GM19468 (cell line): ENCODE measurements around the gene DPYSL4.

Experiments used
- ATAC-seq: cut with Tn5 transposase; IDR thresholded peaks from one replicate; pipeline ENCODE4 v1.9.1; 2021; ENCODE audit warnings: mild to moderate bottlenecking, moderate library complexity, moderate number of reproducible peaks; ENCODE audit not compliant: unreplicated experiment; ENCODE audit errors: extremely low read depth

The DPYSL4 gene

GRCh38 chr10:132186488-132187429 lies at the start of gene DPYSL4:
TSS of gene DPYSL4 (plus strand) at chr10:132186948. CDS start at chr10:132187064, 116 bp downstream.
- ATAC-seq, result no peak

DNA sequence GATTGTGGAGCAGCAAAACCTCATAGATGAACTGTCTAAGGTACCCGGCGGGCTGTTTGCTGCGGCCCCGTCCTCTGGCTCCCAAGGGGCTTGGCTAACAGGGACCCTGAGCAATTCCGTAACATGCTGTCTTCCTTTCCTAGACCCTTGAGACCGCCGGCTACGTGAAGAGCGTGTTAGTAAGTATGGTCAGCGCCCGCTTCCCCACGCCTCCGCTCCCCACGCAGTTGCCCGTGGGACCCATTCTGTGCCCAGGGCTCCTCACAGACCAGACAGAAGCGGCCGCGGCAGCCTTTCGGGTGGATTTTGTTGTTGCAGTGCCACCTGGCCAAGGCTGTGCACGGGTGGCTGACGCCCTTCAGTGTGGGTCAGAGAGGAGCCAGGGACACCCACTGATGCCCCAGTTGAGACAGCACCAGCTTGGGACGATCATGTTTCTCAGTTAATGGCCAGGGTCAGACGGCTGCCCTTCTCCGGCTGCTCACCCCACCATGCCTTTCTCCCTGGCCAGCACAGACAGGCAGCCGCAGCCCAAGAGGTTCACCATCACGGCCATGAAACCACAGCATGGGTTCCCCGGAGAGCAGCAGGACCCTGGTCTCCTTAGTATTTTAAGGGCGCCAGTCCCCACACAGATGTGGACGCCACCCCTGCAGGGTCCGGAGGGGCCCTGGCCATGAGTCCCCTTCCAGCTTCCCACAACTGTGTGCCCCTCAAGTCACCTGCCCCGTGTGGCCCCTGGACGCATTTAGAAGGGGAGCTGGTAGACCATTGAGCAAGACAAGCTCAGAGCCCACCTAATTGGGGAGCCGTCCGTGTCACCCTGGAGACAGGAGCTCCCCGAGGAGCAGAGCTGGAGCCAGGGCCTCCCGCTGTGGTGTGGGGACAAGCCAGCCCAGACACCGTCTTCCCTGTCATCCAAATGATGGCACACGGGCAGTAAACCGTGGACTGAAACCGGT lies 49.4 kb upstream of the DPYSL4 start:
- ATAC-seq, result no peak

GRCh38 chr10:132138133-132138532 lies 48.6 kb upstream of the DPYSL4 start:
- ATAC-seq, result no peak

- ATAC-seq, result no peak
Measured at GRCh38 chr10:132138596-132138995, 48.2 kb upstream of the DPYSL4 start.

- no peak for ATAC-seq
Measured at GRCh38 chr10:132139526-132139925, 47.2 kb upstream of the DPYSL4 start.

- ATAC-seq, result no peak
Measured at GRCh38 chr10:132140167-132140925, 46.4 kb upstream of the DPYSL4 start.

- ATAC-seq, result no peak
Measured at GRCh38 chr10:132141076-132141475, 45.7 kb upstream of the DPYSL4 start.

- ATAC-seq, result no peak
Measured at GRCh38 chr10:132141526-132142395, 45.0 kb upstream of the DPYSL4 start.

- ATAC-seq, result no peak
Measured at GRCh38 chr10:132142396-132143161, 44.2 kb upstream of the DPYSL4 start.

DNA sequence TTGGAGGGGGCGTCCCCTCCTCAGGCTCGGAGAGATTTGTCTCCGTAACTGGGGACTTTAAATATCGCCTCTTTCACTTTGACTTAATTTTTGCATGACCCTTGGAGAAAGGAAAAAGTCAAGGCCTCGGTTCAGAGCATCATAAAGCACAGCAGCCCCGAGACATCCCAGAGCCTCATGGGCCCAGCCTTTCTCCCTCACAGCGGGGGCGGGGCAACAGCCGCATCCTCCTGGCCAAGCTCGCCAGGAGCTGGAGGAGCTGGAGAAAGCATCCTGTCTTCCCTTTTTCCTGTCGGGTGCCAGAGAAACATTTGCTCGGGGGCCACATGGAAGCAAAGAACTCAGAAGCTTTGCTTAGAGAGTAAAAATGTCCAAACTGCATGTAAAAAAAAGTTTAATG lies 43.6 kb upstream of the DPYSL4 start:
- no peak for ATAC-seq

- no peak for ATAC-seq
Measured at GRCh38 chr10:132144086-132144485, 42.7 kb upstream of the DPYSL4 start.

DNA sequence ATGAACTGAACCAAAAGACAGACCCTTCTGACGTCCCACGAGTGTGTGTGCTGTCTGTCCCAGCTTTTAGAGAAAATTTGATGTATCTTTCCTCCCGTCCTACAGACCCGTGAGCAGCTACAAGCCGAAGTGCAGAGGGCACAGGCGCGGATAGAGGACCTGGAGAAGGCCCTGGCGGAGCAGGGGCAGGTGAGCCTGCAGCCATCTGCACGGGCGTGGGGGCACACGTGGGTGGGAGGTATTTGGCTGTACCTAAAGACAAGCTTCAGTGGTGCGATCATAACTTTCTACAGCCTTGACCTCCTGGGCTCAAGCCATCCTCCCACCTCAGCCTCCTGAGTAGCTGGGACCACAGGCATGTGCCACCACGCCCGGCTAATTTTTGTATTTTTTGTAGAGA lies 41.7 kb upstream of the DPYSL4 start:
- ATAC-seq, result no peak

DNA sequence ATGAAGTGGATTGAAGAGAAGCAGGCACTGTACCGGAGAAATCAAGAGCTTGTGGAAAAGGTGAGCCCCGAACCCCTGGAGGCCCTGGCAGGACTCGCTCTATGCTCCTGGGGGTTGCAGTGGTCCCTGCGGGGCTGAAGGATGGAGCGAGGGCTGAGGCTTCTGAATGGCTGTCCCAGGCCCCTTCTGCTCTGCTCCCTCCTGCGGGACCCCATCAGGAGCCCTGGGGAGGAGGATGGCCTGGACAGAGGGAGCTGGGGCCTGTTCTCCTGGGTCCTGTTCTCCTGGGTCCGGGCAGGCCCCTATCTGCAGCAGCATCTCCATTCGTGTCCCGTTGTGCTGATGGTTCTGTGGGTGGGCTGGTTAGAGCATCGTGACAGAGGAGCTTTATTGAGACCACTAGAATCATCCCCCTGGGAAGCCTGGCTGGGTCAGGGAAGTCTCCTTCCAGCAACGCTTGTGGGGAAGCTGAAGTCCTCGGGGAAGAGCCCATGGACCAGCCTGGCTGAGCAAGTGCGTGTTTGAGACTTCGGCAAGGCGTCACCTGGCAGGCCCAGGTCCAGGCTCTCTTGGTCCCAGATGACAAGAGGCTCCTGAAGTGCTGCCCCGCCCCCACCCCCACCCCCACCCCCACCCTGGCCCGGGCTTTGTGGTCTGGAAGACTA lies 41.1 kb upstream of the DPYSL4 start:
- ATAC-seq, result no peak

DNA sequence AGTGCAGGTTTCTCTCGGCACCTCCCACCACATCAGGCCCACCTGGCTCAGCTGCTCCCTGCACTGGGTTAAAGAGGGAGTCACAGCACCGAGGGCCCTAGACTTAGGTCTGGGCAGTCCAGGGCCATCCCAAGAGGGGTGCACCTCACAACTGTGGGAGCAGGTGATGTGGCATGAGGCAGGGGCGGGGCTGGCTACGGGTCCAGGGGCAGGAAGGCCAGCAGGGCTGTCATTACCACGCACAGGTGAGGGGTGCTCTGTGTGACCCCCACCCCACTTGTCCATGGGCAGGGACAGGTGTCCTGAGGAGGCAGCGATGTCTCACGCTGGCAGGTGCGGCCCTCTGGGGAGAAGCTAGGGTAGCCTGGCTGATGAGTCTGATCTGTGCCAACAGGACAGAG lies 40.5 kb upstream of the DPYSL4 start:
- no peak for ATAC-seq

DNA sequence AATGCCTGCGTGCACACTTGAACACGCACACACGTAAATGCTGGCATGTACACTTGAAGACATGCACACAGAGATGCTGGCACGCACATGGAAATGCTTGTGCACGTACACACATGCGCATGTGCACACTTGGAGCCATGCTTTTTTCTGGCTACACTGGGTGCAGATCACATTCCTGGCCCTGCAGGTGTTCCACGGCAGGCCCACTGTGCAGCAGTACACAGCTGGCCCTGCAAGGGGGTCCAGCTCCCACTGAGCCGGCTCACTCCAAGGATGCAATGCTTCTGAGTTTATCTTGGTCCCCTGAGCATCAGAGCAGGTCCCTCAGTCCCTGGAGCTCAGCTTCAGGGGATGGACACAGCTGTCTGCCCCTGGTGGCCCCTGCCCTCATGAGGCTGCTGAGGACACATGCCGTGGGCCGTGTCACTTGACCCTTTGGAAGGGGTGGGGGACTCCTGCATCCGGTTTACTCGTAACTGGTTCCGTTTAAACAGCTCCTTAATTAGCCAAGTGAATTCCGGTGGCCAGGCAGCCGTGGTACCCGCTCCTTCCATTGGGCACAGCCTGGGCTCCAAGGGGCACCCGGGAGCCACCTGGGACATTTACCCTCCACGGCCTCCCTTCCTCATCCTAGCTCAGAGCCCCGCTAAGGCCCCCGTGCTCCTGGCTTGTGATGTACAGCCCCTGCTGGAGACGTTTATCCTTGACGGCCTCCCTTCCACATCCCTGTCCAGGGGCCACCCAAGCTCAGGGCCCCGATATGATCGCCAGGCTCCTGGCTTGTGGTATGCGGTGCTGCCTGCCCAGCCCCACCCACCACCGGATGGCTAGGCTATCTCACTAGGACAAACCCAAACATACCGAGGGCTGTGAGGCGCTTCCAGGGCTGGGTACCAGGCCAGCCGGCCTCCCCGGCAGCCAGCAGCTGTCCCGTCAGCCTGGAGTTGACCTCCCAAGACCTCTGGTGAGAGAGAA lies 39.5 kb upstream of the DPYSL4 start:
- ATAC-seq, result no peak

DNA sequence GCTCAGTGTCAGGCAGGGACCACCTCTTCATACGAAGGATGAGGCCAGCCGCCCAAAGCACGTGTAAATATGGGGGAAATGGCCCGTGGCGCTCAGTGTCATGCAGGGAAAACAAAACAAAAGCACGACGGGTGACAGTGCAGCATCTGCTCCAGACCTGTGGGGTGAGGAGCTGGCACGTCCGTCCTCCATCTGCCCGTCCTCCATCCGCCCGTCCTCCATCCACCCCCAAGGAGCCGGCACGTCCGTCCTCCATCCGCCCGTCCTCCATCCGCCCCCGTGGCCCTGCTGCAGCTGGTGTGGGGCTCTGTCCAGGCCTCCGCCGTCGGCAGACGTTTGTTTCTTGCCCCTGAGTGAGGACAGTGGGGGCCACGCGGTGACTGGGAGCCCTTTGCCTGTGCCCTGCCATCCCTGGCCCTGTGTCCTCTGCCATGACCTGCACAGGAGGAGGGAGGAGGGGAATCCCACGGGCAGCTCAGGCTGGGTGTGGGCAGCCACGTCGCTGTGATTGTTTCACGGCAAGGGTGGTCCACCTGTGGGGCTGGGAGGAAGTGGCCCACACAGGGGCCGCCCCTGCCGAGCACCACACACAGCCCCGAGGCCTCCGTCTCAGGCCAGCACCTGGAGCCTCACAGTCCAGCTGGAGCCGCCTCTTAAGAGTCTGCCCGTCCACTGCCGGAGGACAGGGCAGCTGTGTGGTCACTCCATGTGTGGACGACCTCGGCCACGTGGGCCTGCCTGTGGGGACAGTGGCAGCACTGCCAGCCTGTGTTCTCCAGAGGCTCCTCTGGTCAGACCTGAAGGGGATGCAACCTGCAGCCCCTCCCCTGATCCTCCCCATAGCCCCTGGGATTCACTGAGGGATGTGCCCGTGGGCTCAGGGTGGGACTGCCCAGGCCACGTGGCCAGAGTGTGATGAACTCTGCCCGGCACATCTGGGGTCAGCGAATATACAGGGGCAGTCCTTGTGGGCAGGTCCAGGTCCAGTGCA lies 38.2 kb upstream of the DPYSL4 start:
- ATAC-seq, result no peak
